Measurements from ENCODE around the gene PXMP2.
"Not testable (repeated sequence)": the region's sequence is repeated elsewhere in the genome, so short reads cannot be mapped to it uniquely, and the experiment has no call there.

The PXMP2 gene

GRCh38 chr12:132660996-132661395 lies 26.4 kb upstream of the PXMP2 start:
- no peak for DNase-seq

DNA sequence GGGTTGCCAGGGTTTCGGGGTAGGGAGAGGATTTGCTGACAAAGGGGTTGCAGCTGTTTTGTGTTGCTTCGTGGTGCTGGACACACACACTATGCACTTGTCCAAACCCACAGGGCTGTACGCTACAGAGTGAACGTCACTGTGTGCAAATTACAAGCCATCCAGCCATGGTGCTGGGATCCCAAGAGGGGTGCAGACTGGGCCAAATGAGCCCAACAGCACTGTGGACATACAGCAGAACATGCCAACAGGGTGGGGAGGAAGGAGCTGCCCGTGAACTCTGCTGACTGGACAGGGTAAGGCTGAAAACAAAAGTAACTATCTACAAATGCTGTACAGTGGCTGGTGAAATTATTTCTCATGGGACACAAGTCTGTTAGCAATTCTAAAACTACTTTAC lies 25.4 kb upstream of the PXMP2 start:
- DNase-seq = no peak

DNA sequence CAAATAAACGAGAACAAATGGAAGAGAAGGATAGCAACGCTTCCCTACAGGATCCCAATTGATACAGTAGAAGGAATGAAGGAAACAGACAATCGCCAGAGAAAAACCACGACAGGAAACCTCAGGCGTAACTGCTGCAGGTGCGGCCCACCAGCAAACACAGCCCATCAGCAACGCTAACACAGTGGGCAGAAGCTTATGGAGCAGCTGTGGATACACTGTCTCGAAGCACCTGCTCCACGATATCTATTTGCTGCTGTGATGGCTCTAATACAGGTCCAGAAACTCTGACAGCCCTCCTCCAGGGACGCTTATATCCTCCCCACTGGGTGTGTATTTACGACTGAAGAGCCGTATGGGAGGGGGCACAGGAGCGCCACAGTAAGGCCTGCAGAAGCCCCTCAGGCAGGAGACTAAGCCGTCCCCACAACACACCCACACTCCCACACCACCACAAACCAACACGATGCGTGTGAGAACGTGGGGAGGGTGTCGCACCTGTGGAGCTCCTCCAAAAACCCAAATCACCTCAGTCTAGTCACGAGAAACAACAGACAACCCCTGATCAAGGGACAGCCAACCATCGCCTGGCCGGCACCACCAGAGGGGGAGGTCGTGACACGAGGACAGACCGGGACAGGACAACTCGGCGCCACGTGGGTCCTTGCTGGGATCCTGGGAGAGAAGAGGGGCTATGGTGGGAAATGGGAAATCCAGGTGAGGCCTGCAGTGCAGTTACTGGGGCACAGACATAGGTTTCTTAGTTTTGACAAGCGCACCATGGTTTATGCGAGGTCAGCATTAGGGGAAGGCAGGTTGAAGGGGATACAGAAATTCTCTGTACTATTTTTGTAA lies 24.3 kb upstream of the PXMP2 start:
- no peak for DNase-seq

- DNase-seq = no peak
Measured at GRCh38 chr12:132664206-132665148, 22.9 kb upstream of the PXMP2 start.

DNA sequence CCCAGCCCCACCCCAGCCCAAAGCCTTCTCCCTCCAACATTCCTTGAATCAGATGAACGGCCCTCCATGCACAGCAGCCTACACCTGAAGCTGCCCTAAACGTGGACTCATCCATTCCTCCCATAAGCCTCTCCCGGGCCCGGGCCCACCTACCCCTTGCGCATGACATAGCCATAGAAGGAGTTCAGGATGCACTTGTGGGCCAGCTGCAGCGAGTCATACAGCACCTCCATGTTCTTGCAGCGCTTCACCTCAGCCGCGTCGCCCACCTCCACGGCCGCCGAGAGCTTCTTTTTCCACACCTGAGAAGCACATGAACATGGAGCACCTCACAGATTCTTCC lies 22.3 kb upstream of the PXMP2 start:
- DNase-seq = no peak

GRCh38 chr12:132665794-132666193 lies 21.6 kb upstream of the PXMP2 start:
- DNase-seq = no peak

GRCh38 chr12:132668191-132669088 lies 18.9 kb upstream of the PXMP2 start:
- DNase-seq = no peak

- DNase-seq = no peak
Measured at GRCh38 chr12:132669166-132669879, 18.1 kb upstream of the PXMP2 start.

DNA sequence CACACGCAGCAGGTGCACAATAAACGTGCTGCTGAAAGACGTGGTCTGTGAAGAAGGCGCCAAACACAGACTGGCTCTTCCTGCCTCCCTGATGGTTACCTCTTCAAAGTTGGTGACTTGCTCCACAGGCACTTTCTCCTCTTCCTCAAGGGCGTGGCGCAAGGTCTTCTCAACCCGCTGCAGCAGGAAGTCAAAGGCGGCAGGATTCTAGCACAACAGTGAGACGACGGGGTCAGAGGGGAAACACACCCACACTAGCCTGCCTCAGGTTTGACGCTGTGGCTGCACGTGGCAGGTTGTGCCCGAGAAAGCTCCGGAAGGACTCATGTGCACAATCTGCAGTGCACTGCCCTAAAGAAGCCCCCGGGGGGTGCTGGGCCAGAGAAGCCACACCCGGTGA lies 15.3 kb upstream of the PXMP2 start:
- no peak for DNase-seq

DNA sequence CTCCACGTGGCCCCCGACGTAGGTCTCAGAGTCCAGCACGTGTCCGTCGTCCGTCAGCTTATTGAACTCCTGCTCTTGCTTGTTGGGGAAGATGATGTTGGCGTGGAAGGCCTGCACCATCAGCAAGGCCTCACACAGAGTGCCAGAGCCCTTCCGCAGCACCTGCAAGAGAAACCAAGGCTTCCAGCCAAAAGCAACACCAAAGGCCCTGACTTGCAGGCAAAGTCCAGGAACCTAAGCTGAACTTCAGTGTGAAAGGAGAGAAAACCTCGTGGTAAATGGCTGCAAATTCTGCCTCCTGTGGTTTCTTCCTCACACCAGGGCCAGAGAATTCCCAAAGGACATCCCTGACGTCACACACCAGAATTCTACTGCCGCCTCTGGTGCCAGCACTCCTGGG lies 14.7 kb upstream of the PXMP2 start:
- DNase-seq = no peak

GRCh38 chr12:132673288-132674179 lies 13.9 kb upstream of the PXMP2 start:
- no peak for DNase-seq

GRCh38 chr12:132674561-132674960 lies 12.8 kb upstream of the PXMP2 start:
- no peak for DNase-seq

DNA sequence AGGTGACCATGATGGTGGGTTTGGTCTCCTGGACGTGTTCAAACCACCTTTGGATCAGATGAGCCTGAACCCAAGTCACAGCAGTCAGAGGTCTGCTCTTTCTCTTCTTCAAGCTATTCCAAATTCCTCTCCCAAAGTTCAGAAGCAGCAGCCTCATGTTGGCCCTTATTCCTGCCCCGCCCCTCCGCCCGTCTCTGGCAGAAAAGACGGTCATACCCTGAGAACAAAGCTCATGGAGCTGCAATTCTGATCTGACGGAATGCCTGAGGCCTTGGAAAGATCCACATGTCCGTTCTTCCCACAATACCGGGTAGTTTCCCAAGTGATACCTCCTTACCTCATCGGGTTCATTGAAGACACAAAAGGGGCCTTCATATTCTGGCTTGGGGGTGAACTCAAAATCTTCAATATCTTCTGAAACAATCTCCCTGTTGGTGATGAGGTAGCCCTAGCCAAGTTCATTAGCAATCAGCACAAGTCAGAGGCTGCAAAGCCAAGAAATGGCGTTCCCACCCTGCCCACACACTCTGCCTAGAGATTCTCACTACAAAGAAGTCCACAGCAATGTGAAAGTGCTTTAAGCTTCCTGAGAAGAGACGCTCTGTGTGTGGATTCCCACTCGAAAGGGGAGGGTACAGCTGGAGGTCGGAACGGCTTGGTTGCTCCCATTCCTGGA lies 11.5 kb upstream of the PXMP2 start:
- no peak for DNase-seq

DNA sequence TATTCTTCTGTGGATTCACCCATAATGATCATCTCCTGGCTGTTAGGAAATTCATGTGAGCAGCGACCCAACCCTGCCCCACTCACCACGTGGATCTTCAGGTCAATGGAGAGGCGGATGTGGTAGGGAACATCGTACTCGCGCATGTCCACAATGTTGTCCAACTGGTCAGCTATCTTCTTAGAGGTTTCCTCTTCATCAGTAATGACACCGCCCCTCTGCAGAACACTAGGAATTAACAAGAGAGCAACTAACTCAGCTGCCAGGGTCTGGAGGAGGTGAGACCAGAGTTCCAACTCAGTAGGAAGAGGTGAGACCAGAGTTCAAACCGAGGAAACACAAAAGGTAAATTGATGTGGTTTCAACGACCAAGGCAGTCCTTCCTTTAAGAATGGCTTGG lies 9.9 kb upstream of the PXMP2 start:
- no peak for DNase-seq

DNA sequence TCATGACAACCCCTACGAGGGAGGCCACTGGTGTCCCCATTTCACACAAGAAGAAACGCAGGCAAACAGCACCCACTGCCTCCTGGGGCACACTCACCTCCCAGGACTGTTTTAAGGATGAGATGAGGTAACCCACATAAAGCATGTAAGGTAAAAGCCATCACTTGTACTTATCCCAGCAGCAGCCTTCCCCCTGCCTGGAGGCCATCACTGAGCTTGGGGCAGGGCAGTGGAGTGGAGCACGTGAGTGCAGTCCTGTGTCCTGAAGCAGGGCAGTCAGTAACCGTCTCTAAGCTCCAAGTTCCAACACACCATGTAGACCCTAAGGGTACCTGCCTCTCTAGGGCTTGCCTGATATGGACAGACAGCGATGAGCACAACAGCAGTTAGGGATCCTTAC lies 2.0 kb upstream of the PXMP2 start:
- DNase-seq = no peak

DNA sequence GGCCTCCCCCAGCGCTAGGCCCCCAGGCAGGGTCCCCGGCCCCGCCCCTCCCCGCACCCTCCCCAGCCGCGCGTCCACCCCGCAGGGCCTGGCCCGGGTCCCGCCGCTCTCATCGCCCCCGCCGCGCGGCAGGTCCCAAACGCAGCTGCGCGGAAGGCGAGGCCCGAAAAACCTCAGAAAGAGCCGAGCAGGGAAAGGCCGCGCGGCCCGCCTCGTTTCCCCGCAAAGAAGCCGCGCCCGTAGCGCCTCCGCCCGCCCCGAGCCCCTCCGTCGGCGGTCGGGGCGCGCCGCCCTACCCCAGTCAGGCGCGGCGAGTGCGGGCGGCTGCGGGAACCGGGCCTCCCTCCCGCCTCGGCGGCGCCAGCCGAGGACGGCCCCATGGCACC lies 569 bp upstream of the PXMP2 start:
- peak; percentile 17 for DNase-seq

- no peak for DNase-seq
Measured at GRCh38 chr12:132689227-132689626, 1.8 kb downstream of the PXMP2 start.

GRCh38 chr12:132690112-132690511 lies 2.7 kb downstream of the PXMP2 start:
- DNase-seq = no peak

DNA sequence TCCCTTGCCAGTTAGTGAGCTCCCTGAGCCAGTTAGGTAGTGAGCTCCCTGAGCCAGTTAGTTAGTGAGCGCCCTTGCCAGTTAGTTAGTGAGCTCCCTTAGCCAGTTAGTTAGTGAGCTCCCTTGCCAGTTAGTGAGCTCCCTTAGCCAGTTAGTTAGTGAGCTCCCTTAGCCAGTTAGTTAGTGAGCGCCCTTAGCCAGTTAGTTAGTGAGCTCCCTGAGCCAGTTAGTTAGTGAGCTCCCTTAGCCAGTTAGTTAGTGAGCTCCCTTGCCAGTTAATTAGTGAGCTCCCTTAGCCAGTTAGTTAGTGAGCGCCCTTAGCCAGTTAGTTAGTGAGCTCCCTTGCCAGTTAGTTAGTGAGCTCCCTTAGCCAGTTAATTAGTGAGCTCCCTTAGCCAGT lies 4.6 kb downstream of the PXMP2 start:
- not testable (repeated sequence) for DNase-seq

GRCh38 chr12:132694888-132695287 lies 7.5 kb downstream of the PXMP2 start:
- not testable (repeated sequence) for DNase-seq

DNA sequence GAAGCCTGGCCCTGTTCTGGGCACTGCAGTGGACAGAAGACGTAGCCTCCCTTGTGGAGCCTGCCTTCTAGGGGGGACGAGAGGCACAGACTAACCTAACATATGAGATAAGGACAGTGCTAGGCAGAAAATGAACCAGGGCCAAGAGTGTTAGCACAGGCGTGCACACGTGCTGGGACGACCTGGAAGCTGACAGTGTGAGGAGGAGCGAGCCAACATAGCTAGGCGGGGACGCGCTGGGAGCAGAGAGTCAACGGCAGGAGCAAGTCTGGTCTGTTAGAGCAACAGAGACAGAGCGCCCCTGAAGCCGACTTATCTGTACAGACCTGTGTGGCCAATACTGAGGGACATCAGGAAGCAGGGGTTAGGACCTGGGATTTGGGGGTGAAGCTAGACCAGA lies 8.0 kb downstream of the PXMP2 start:
- no peak for DNase-seq

Measured in HCEC 1CT (cell line).